Mucosa of stomach (tissue), 1 donor: ENCODE data around the gene CAMTA1.

Source experiments
- H3K27me3 ChIP-seq: one replicate; pipeline ENCODE4 v1.7.0; 2013; ENCODE audit warnings: mild to moderate bottlenecking, low read length; ENCODE audit not compliant: control insufficient read depth, insufficient read depth
- H3K36me3 ChIP-seq: one replicate; pipeline ENCODE4 v1.7.0; 2013; ENCODE audit warnings: low read length; ENCODE audit not compliant: control insufficient read depth, insufficient read depth
- H3K4me1 ChIP-seq: one replicate; pipeline ENCODE4 v1.7.0; 2013; ENCODE audit warnings: mild to moderate bottlenecking, low read length; ENCODE audit not compliant: control insufficient read depth, insufficient read depth
- H3K4me3 ChIP-seq: one replicate; pipeline ENCODE4 v1.7.0; 2013; ENCODE audit warnings: low read length
- H3K9ac ChIP-seq: one replicate; pipeline ENCODE4 v1.7.0; 2013; ENCODE audit warnings: mild to moderate bottlenecking, low read length, moderate library complexity
- H3K9me3 ChIP-seq: one replicate; pipeline ENCODE4 v1.7.0; 2013; ENCODE audit warnings: mild to moderate bottlenecking, low read length, moderate library complexity; ENCODE audit not compliant: control insufficient read depth
- donor health status: Pancreatic carcinoma.

CAMTA1 gene

GRCh38 chr1:7667159-7667558 is 881.9 kb downstream of the CAMTA1 start:
- no peak overlapping the region for H3K9ac ChIP-seq
- H3K4me3 ChIP-seq: no peak overlapping the region
- H3K4me1 ChIP-seq: peaks cover 10% of the 10 kb centered on the region
- H3K27me3 ChIP-seq: peaks cover 9% of the 10 kb centered on the region
- no peaks in the 10 kb centered on the region for H3K9me3 ChIP-seq
- no peaks in the 10 kb centered on the region for H3K36me3 ChIP-seq

GRCh38 chr1:7667625-7668218 is 882.5 kb downstream of the CAMTA1 start:
- no peak overlapping the region for H3K9ac ChIP-seq
- H3K27me3 ChIP-seq: peaks cover 9% of the 10 kb centered on the region
- no peaks in the 10 kb centered on the region for H3K9me3 ChIP-seq
- no peaks in the 10 kb centered on the region for H3K36me3 ChIP-seq
- H3K4me3 ChIP-seq: no peak overlapping the region
- peaks cover 10% of the 10 kb centered on the region for H3K4me1 ChIP-seq

DNA sequence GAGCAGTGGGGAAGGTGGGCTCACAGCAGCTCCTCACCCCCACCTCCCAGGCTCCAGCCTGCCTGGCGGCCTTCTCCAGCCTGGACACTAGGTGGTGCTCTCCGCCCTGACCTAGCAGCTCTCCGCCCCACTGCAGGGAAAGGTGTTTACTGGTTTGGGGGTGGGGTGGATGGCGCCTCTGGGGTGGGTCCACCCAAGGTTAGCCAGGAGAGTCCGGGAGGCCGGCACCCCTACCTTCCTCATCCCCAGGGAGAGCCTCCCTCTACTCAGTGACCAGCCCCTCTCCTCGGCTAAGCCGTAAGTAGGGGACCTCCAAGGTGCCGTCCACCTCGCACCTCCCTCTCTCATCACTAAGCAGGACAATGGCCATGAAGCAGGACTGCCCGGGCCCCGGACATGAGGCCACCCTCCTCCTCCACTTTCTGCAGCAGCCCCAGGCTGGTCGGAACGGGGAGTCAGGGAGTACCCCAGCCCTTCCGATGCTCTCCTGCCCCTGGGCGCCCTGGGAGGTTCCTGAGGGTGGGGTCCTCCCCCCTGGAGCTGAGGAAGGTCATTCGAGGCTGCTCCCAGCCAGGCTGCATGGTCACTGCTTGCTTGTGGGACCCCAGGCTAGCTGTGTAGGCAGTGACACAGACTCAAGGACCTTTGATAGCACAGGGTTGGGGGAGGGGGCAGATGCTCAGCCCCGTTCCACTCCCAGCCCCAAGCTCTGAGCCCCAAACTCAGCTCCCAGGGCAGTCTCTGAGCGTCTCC is 884.5 kb downstream of the CAMTA1 start:
- Histone ChIP-seq H3K4me1 (peaks cover 10% of the 10 kb centered on the region), H3K4me3 (no peak overlapping the region), H3K9me3 (no peaks in the 10 kb centered on the region), H3K36me3 (no peaks in the 10 kb centered on the region), H3K9ac (no peak overlapping the region), H3K27me3 (peaks cover 9% of the 10 kb centered on the region)

- H3K9ac ChIP-seq: no peak overlapping the region
- peaks cover 9% of the 10 kb centered on the region for H3K27me3 ChIP-seq
- no peaks in the 10 kb centered on the region for H3K9me3 ChIP-seq
- no peaks in the 10 kb centered on the region for H3K36me3 ChIP-seq
- peaks cover 10% of the 10 kb centered on the region for H3K4me1 ChIP-seq
- H3K4me3 ChIP-seq: no peak overlapping the region
Observed at GRCh38 chr1:7670334-7671145, 885.3 kb downstream of the CAMTA1 start.

- Histone ChIP-seq H3K4me3 (no peak overlapping the region), H3K4me1 (peaks cover 10% of the 10 kb centered on the region), H3K36me3 (no peaks in the 10 kb centered on the region), H3K9ac (no peak overlapping the region), H3K27me3 (peaks cover 9% of the 10 kb centered on the region), H3K9me3 (no peaks in the 10 kb centered on the region)
Observed at GRCh38 chr1:7671146-7671465, 885.9 kb downstream of the CAMTA1 start.

GRCh38 chr1:7671676-7672075 is 886.4 kb downstream of the CAMTA1 start:
- Histone ChIP-seq H3K36me3 (no peaks in the 10 kb centered on the region), H3K9ac (no peak overlapping the region), H3K4me1 (peaks cover 10% of the 10 kb centered on the region), H3K4me3 (no peak overlapping the region), H3K9me3 (no peaks in the 10 kb centered on the region), H3K27me3 (peaks cover 9% of the 10 kb centered on the region)

DNA sequence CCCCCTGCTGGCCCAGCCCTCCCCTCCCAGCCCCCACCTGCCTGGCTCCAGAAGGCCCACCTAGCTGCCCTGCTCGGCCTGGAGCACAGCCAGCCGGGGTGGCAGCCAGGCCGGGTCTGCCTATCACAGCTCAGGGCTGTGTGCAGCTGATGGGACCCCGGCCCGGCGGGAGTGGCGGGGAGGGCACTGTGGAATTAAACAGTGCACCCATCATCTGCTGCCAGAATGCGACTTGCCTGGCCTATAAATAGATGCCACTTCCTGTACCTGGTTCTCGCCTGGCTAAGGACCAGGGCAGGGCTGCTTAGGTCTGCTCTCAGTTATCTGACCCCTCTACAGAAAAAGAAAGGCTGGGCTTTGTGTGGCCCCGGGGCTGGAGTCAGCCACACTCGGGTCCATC is 887.6 kb downstream of the CAMTA1 start:
- Histone ChIP-seq H3K27me3 (peaks cover 9% of the 10 kb centered on the region), H3K36me3 (no peaks in the 10 kb centered on the region), H3K9me3 (no peaks in the 10 kb centered on the region), H3K4me3 (no peak overlapping the region), H3K4me1 (peaks cover 15% of the 10 kb centered on the region), H3K9ac (no peak overlapping the region)

GRCh38 chr1:7674972-7675371 is 889.7 kb downstream of the CAMTA1 start:
- Histone ChIP-seq H3K4me3 (no peak overlapping the region), H3K9me3 (no peaks in the 10 kb centered on the region), H3K36me3 (no peaks in the 10 kb centered on the region), H3K4me1 (peaks cover 29% of the 10 kb centered on the region), H3K9ac (no peak overlapping the region), H3K27me3 (peaks cover 6% of the 10 kb centered on the region)

DNA sequence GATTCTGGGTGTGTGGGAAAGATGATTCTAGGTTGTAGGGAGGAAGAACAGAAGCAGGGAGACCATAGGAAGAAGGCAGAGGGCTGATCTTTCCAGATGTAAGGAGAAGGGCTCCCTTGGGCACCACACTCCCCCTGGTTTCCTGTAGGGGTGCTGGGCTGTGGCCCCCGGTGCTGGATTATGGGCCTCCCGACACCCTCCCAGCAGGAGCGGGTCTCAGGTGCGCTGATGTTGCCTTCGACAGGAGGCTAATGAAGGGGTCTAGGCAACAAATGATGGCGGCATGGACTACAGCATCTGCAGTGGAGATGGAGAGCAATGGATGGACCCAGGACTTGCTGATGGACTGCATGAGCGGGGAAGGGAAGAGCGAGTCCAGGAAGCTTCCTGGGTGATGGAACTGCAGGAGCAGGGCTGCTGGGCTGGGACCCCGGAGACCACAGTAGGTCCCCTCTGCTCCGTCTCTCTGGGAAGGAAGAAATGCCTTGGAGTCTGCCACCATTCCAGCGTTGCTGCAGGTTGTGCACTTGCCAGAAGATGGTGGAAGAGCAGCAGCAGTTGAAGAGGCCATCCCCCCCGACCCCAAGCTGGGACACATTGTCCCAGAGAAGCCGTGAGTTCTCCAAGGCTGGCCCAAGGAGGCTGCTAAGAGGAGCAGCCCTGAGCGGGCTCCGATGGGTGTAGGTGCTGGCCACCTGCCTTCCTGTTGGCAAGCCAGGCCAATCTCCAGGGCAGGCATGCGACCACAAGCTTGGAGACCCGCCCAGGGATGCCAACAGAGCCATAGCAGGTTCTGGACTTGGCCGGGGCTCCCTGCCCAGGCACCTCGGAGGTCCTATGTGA is 890.4 kb downstream of the CAMTA1 start:
- Histone ChIP-seq H3K4me1 (peaks cover 25% of the 10 kb centered on the region), H3K9ac (no peak overlapping the region), H3K4me3 (no peak overlapping the region), H3K36me3 (no peaks in the 10 kb centered on the region), H3K27me3 (no peaks in the 10 kb centered on the region), H3K9me3 (no peaks in the 10 kb centered on the region)

GRCh38 chr1:7676274-7676945 is 891.2 kb downstream of the CAMTA1 start:
- Histone ChIP-seq H3K9ac (no peak overlapping the region), H3K4me1 (peaks cover 25% of the 10 kb centered on the region), H3K9me3 (no peaks in the 10 kb centered on the region), H3K4me3 (no peak overlapping the region), H3K36me3 (no peaks in the 10 kb centered on the region), H3K27me3 (no peaks in the 10 kb centered on the region)

GRCh38 chr1:7677111-7677510 is 891.9 kb downstream of the CAMTA1 start:
- no peaks in the 10 kb centered on the region for H3K36me3 ChIP-seq
- no peak overlapping the region for H3K9ac ChIP-seq
- H3K4me3 ChIP-seq: no peak overlapping the region
- peaks cover 25% of the 10 kb centered on the region for H3K4me1 ChIP-seq
- H3K27me3 ChIP-seq: no peaks in the 10 kb centered on the region
- H3K9me3 ChIP-seq: no peaks in the 10 kb centered on the region
